OCI-LY7 (cell line): Measurements from ENCODE around the gene ACAN. TPM values are rescaled to one million over a fixed set of nuclear protein-coding genes. Genes with fewer than 3 reads are reported as not detected.

ENCODE experiments used
- BruUV-seq: library from RNA; stranded (reverse); fragments of 400-500 nt; replicated peaks from 2 replicates; lab custom pipeline; 2021; lab: Mats Ljungman, UMichigan
- CTCF ChIA-PET: fragments of 300-600 bp; sonication (Branson Sonifier 250); formaldehyde crosslinking; loops from one replicate; lab custom pipeline; 2022; ENCODE audit warnings: antibody characterized with exemption; ENCODE audit not compliant: unreplicated experiment; lab: Charles Lee
- POLR2A ChIA-PET: fragments of 300-600 bp; sonication (Branson Sonifier 250); formaldehyde crosslinking; loops from one replicate; lab custom pipeline; 2022; ENCODE audit warnings: antibody characterized with exemption; lab: Charles Lee
- DNase-seq: peaks from one replicate; pipeline ENCODE4 v3.0.0-alpha.2; 2015; ENCODE audit warnings: low spot score
- H2AFZ ChIP-seq: fragments of 200-600 bp; sonication (generic), shearing (Covaris generic); 2 replicates; pipeline ENCODE4 v1.6.1; 2014; ENCODE audit warnings: mild to moderate bottlenecking, antibody characterized with exemption, low read length, moderate library complexity
- H3K27ac ChIP-seq: fragments of 200-600 bp; sonication (generic); 2 replicates; pipeline ENCODE4 v1.5.1; 2014; ENCODE audit warnings: mixed run types, low read depth, mild to moderate bottlenecking, moderate library complexity, low read length, inconsistent platforms; ENCODE audit not compliant: poor library complexity, severe bottlenecking
- H3K36me3 ChIP-seq: fragments of 200-600 bp; sonication (generic); 2 replicates; pipeline ENCODE4 v1.6.1; 2014; ENCODE audit warnings: mild to moderate bottlenecking, antibody characterized with exemption, low read length, moderate library complexity, mixed read lengths; ENCODE audit not compliant: insufficient read depth
- H3K4me1 ChIP-seq: fragments of 200-600 bp; sonication (generic); 2 replicates; pipeline ENCODE4 v1.5.1; 2014; ENCODE audit warnings: mild to moderate bottlenecking, low read length; ENCODE audit not compliant: insufficient read depth, poor library complexity, severe bottlenecking
- H3K4me2 ChIP-seq: fragments of 200-600 bp; sonication (generic); 2 replicates; pipeline ENCODE4 v1.6.1; 2014; ENCODE audit warnings: mild to moderate bottlenecking, low read length
- H3K4me3 ChIP-seq: fragments of 200-600 bp; sonication (generic); 2 replicates; pipeline ENCODE4 v1.5.1; 2014; ENCODE audit warnings: mild to moderate bottlenecking, low read depth, low read length; ENCODE audit not compliant: poor library complexity, severe bottlenecking
- H3K79me2 ChIP-seq: fragments of 200-600 bp; sonication (generic); 2 replicates; pipeline ENCODE4 v1.6.1; 2016; ENCODE audit warnings: low read depth, mild to moderate bottlenecking, low read length, moderate library complexity, mixed read lengths; ENCODE audit not compliant: insufficient read depth
- H3K9me2 ChIP-seq: fragments of 200-600 bp; sonication (generic); 2 replicates; pipeline ENCODE4 v1.6.1; 2016; ENCODE audit warnings: mild to moderate bottlenecking, low read length, mixed read lengths; ENCODE audit not compliant: insufficient read depth
- H3K9me3 ChIP-seq: fragments of 200-600 bp; sonication (generic); 2 replicates; pipeline ENCODE4 v1.6.1; 2014; ENCODE audit warnings: mild to moderate bottlenecking, mixed run types, low read length, mixed read lengths
- H4K20me1 ChIP-seq: fragments of 200-600 bp; sonication (generic); 2 replicates; pipeline ENCODE4 v1.6.1; 2014; ENCODE audit warnings: mild to moderate bottlenecking, antibody characterized with exemption, low read length, moderate library complexity, mixed read lengths; ENCODE audit not compliant: insufficient read depth
- EZH2phosphoT487 ChIP-seq: fragments of 200-600 bp; sonication (generic); IDR thresholded peaks from 2 replicates; pipeline ENCODE4 v1.6.1; 2018; ENCODE audit warnings: low read depth, borderline replicate concordance, mild to moderate bottlenecking, mixed run types, antibody characterized with exemption, low read length, moderate library complexity, mixed read lengths
- intact Hi-C: fragments of 100-400 bp; cut with micrococcal nuclease; formaldehyde crosslinking; loops from one replicate; pipeline ENCODE4 v1.10.0; 2022; ENCODE audit not compliant: unreplicated experiment
- total RNA-seq, 2 experiments: library from RNA; depleted of rRNA in 1 of 2; stranded (reverse); fragments of >200 nt in 1 of 2; shearing (Covaris generic) in 1 of 2; gene quantifications; 2 replicates each; pipeline ENCODE4 v1.2.3, GENCODE V29; 2014 to 2022
- TF ChIP-seq, protein P1 (sequence below): fragments of 200-600 bp; sonication (generic); conservative IDR thresholded peaks from 2 replicates; pipeline ENCODE4 v1.5.1; 2014; ENCODE audit warnings: mild to moderate bottlenecking, antibody characterized with exemption, low read length, moderate library complexity, mixed read lengths

The ACAN gene
- total RNA-seq, 2 experiments from 2014 or later = not detected

DNA sequence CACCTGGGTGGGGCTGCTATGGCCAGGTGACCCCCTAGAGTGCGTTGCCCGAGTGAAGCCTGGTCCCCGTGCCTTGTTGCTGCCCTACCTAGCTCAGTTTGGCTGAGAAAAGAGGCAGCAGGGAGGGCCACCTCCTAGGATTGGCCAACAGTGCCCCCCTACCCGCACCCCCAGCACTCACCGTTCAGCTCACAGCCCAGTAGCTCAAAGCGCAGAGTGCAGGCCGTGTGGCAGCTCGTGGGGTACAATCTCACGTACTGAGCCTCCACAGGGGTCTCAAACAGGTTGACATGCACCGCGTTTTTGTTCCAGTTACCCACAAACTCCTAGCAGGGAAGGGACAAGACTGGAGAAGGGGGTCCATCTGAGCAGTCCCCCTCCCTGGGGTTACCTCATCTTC lies 102.3 kb downstream of the ACAN start:
- H3K4me2 ChIP-seq = no peak overlapping the region
- no peak overlapping the region for H3K27ac ChIP-seq
- H2AFZ ChIP-seq = no peak overlapping the region
- TF ChIP-seq, protein P1, sequence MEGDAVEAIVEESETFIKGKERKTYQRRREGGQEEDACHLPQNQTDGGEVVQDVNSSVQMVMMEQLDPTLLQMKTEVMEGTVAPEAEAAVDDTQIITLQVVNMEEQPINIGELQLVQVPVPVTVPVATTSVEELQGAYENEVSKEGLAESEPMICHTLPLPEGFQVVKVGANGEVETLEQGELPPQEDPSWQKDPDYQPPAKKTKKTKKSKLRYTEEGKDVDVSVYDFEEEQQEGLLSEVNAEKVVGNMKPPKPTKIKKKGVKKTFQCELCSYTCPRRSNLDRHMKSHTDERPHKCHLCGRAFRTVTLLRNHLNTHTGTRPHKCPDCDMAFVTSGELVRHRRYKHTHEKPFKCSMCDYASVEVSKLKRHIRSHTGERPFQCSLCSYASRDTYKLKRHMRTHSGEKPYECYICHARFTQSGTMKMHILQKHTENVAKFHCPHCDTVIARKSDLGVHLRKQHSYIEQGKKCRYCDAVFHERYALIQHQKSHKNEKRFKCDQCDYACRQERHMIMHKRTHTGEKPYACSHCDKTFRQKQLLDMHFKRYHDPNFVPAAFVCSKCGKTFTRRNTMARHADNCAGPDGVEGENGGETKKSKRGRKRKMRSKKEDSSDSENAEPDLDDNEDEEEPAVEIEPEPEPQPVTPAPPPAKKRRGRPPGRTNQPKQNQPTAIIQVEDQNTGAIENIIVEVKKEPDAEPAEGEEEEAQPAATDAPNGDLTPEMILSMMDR = no peak
- H3K36me3 ChIP-seq = no peaks in the 10 kb centered on the region
- BruUV-seq = no TSS peak
- H3K9me3 ChIP-seq = no peaks in the 10 kb centered on the region
- intact Hi-C loops = loop anchor here (10.0 kb wide), 1 partner anchor 281 kb away; the partner anchor contains the start of gene AEN
- CTCF ChIA-PET = interaction anchor here (0.8 to 1.0 kb wide), 3 partner anchors 13 to 98 kb away, joined by 3 read pairs; no protein-coding TSS in a partner anchor
- POLR2A ChIA-PET = no interaction called here
- H3K4me1 ChIP-seq = peaks cover 7% of the 10 kb centered on the region
- DNase-seq = no peak
- no peak overlapping the region for H3K4me3 ChIP-seq
- H3K9me2 ChIP-seq = no peaks in the 10 kb centered on the region
- H3K79me2 ChIP-seq = no peaks in the 10 kb centered on the region
- H4K20me1 ChIP-seq = no peaks in the 10 kb centered on the region

DNA sequence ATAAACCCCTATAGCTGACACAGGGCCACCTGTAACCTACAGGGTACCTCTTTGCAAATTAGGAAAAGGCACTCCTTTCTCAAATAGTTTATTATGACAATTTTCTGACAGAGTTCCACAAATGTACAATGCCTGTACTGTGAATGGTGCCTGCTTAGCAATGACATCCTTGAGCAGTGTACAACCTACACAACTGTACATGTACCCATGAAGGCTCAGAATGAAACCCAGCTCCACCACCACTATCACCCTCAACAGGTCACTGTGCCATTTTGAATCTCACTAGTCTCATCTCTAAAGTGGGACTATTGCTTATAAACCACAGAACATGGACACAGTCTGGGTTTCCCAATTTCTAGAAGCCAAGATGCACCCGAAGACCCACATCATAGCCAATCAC lies 102.9 kb downstream of the ACAN start:
- intact Hi-C loops = loop anchor here (10.0 kb wide), 1 partner anchor 281 kb away; the partner anchor contains the start of gene AEN
- TF ChIP-seq, protein P1 = no peak
- no peak for TF ChIP-seq EZH2phosphoT487
- no TSS peak for BruUV-seq

DNA sequence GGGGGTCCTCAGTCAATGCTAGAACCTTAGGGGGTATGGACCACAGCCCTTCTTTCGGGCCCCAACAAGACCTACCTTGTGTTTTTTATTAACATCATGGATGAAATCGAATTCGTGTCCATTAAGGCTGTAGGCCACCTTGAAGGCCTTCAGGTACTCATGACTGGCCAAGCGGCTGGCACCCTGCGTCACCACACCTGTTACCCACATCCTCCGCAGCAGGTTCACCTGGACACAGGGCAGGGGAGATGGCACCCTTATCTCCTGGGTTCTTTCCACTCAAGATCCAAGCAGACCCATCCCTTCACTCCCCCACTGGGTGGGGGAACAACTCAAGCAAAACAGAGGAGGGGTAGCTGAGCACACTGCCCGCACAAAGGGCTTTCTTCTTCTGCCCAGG lies 103.3 kb downstream of the ACAN start:
- no peak for TF ChIP-seq EZH2phosphoT487
- TF ChIP-seq, protein P1 = no peak
- intact Hi-C loops = loop anchor here (10.0 kb wide), 1 partner anchor 282 kb away; the partner anchor contains the start of gene AEN
- H3K36me3 ChIP-seq = no peaks in the 10 kb centered on the region
- no peaks in the 10 kb centered on the region for H3K9me2 ChIP-seq
- no peak overlapping the region for H3K4me2 ChIP-seq
- no peak overlapping the region for H3K4me3 ChIP-seq
- no peaks in the 10 kb centered on the region for H4K20me1 ChIP-seq
- peaks cover 7% of the 10 kb centered on the region for H3K4me1 ChIP-seq
- DNase-seq = no peak
- BruUV-seq = no TSS peak
- H3K79me2 ChIP-seq = no peaks in the 10 kb centered on the region
- ChIA-PET CTCF (interaction anchor here (0.9 kb wide), 1 partner anchor 97 kb away, joined by 3 read pairs; no protein-coding TSS in a partner anchor), POLR2A (no interaction called here)
- no peak overlapping the region for H2AFZ ChIP-seq
- no peaks in the 10 kb centered on the region for H3K9me3 ChIP-seq
- H3K27ac ChIP-seq = no peak overlapping the region

More for the DNA sequence above, 102.9 kb downstream of the ACAN start:
- H3K27ac ChIP-seq = no peak overlapping the region
- H3K79me2 ChIP-seq = no peaks in the 10 kb centered on the region
- H3K9me2 ChIP-seq = no peaks in the 10 kb centered on the region
- ChIA-PET CTCF (interaction anchor here (0.9 kb wide), 1 partner anchor 98 kb away, joined by 3 read pairs; no protein-coding TSS in a partner anchor), POLR2A (no interaction called here)
- no peak overlapping the region for H3K4me2 ChIP-seq
- H2AFZ ChIP-seq = no peak overlapping the region
- no peaks in the 10 kb centered on the region for H3K36me3 ChIP-seq
- no peak overlapping the region for H3K4me3 ChIP-seq
- no peak for DNase-seq
- peaks cover 7% of the 10 kb centered on the region for H3K4me1 ChIP-seq
- no peaks in the 10 kb centered on the region for H3K9me3 ChIP-seq
- H4K20me1 ChIP-seq = no peaks in the 10 kb centered on the region
